HG03354 (cell line): ENCODE results near the gene CORO7.

Source experiments
- ATAC-seq: cut with Tn5 transposase; IDR thresholded peaks from one replicate; pipeline ENCODE4 v1.9.1; 2021; ENCODE audit warnings: mild to moderate bottlenecking; ENCODE audit not compliant: unreplicated experiment, poor library complexity, severe bottlenecking

CORO7 gene

GRCh38 chr16:4426722-4427372, 10.5 kb upstream of the CORO7 start:
- no peak for ATAC-seq

DNA sequence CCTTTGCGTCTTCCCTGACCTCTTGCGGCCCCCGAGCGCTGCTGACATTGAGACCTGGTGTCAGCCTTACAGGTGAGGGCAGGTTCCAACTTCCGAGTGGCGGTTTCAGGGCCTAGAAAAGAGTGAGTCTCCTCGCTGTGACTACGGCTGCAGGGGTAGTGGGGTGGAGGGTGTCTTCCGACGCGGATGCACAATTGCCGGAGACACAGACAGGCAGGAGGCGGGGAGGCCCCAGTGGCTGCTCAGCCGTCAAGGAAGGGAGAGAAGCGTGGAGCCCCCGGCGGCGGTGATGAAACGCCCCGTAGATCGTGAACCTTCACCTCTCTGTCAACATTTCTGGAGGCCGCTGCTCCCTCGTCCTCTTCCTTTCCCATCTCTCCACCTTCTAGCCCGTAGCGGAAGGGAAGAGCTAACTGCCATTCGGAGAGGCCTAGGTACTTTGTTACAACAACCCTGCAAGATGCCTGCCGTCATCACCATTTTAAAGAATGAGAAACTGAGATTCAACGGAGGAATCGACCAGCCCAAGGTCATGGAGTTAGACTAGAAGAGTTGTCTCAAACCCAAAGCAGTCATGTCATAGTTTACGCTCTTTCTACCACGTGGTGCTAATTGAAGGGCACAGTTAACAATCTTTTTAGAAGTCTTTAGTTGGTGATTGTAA, 9.8 kb upstream of the CORO7 start:
- peak; percentile 43 for ATAC-seq

- ATAC-seq, result peak; percentile 89
These were observed 9.1 kb upstream of the CORO7 start, which contains the start of gene DNAJA3 for GRCh38 chr16:4425378-4426020. Gene DNAJA3, plus strand, starts transcription at chr16:4425868. Its CDS starts 14 bp downstream, at chr16:4425882.

- ATAC-seq, result no peak
These were observed 4.2 kb upstream of the CORO7 start for GRCh38 chr16:4420505-4421105.

- ATAC-seq, result no peak
These were observed 3.1 kb upstream of the CORO7 start for GRCh38 chr16:4419402-4419959.

GRCh38 chr16:4415538-4416199, 727 bp downstream of the CORO7 start:
- peak; percentile 17 for ATAC-seq

DNA sequence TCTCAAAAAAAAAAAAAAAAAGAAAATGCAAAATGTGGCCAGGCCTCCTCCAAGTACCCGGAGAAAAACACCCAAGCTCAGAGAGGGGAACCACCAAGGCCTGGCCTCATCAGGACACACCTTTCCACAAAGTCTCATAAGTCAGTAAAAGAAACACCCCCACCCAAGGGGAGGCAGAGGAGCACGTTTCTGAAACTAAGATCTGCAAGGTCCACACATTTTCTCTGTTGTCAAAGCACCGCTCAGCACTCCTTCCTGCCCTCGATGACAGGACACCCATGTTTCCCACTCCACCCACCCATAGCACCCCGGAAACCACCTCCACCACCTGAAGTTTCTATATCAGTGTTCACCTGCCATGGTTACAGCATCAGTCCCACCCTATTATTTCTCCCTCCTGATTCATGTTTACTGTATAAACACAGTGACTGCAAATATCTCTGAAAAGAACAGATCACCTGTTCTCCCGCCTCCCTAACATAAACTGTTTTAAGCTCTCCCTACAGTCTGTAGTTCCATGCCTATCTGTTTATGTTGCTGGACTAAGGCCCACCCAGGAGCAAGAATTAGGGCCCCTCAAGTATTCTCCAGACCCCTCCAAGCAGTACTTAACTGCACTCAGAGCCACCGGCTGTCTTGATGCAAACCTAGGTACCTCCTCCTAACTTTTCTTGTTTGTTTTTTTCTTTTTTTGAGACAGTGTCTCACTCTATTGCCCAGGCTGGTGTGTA, 2.0 kb downstream of the CORO7 start:
- peak; percentile 62 for ATAC-seq

- ATAC-seq, result no peak
These were observed 3.5 kb downstream of the CORO7 start for GRCh38 chr16:4412854-4413253.

- ATAC-seq, result no peak
These were observed 4.2 kb downstream of the CORO7 start for GRCh38 chr16:4412159-4412558.

DNA sequence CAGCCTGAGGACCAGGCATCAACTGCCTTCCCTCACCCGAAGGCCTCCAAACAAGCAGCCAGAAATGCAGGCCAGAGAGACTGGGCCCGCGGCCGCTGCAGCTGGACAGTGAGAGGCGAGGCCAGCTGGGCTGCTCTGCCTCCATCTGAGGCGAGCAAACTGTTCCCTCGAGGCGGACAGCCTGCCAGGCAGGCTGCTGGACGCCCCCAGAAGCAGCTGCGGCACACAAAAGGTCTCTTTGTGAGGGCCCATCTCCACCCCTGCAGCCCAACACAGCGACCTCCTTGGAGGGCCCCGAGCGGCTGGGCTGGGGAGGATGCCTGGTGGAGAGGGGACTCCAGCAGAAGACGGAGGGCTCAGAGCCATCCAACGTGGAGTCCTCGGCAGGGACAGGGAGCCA, 4.7 kb downstream of the CORO7 start:
- no peak for ATAC-seq

GRCh38 chr16:4410335-4411075, 5.9 kb downstream of the CORO7 start:
- no peak for ATAC-seq

- no peak for ATAC-seq
These were observed 7.1 kb downstream of the CORO7 start for GRCh38 chr16:4409081-4409932.

DNA sequence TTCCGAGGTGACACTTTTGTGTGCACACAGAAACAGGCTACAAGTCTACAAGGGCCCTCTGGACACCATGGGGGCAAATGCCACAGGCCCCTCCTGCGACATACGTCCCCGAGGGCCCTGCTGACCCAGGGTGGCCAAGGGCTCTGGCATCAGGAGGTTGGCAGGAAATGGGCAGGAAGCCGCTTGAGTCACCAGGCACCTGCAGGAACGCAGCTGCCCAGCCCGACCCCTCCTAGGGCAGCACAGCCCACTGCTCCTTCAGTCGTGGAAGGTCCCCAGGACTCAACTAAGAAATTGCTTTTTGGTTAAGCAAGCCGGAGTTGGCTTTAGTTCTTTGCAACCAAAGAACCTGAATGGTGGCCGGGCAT, 8.1 kb downstream of the CORO7 start:
- no peak for ATAC-seq

DNA sequence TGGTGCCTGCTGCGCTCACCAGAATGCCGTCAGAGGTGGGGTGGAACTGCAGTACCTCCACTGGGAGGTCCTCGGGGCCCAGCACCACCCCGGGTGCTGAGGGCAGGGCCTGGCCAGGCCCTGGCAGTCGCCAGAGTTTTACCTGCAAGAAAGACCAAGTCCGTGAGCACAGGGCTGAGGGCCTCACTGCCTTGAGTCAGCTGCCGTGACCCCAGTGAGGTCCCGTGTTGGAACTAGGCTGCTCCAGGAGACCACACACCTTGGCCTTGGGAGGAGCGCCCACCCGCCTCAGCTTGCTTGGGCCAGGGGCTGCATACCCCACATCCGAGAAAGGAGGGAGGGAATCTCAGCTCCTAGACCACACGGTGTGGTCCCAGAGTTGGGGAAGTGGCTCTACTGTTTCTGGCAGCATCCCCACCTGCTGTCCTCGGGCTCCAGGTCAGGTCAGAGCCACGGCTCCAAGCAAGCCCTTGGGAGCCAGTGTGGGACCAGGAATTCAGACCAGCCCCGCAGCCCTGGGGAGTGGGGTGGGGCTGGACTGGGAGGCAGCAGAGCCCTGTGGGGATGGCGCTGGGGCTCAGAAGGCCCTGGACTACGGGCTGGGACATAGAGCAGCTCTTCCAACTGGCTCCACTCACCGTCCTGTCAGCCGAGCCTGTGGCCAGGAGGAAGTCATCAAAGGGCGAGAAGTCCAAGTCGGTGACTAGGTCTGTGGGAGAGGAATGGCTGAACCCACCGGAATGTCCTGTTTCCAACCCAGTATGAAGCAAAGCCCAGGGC, 8.7 kb downstream of the CORO7 start:
- ATAC-seq, result no peak

GRCh38 chr16:4404967-4405696, 11.3 kb downstream of the CORO7 start:
- ATAC-seq, result no peak

DNA sequence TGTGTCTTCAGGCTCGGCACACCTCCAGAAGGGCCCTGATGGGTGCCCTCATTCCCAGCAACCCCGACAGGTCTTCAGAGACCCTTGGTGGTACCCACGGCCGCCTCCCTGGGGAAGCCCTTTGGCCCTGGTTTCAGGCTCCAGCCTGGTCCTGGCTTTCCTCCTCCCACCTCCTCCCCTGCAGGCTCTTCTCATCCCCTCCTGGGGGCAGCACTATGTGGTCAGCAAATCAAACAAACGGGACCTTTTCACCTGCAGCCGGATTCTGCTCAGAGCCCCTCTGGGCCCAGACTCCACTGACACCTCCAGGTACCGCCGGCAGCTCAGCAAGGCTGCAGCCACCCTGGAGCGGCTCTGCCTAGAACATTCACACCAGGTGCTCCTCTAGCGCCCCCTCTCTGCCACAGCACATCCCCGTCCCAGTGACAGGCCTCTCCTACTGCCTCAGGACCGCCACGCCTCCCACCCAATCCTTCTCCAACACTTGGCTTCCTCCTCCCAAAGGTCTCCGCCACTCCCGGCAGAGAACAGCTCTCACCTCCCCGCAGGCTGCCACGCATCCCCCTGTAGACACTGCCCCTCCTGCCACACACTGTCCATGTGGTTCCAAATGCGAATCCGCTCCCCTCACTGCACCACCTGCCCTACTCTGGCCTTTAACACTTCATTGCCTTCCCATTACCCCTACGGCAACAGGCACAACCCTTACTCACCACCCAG, 12.0 kb downstream of the CORO7 start:
- no peak for ATAC-seq
